IMR-90 (cell line): ENCODE results near the gene MINDY1. TPM values are rescaled to one million over a fixed set of nuclear protein-coding genes. Genes with fewer than 3 reads are reported as not detected.

Experiments
- ATAC-seq: fragments of 200-7000 bp; cut with Tn5 transposase; 2 replicates; pipeline ENCODE4 v1.9.1; 2020; ENCODE audit warnings: low read depth, mild to moderate bottlenecking, moderate library complexity
- BruUV-seq: library from RNA; stranded (reverse); fragments of 400-500 nt; replicated peaks from 2 replicates; lab custom pipeline; 2021; lab: Mats Ljungman, UMichigan
- CTCF ChIA-PET: fragments of 300-600 bp; formaldehyde crosslinking; extraction: SDS; loops from one replicate; lab custom pipeline; 2021; ENCODE audit warnings: antibody characterized with exemption; lab: Yijun Ruan, JAX
- POLR2A ChIA-PET: fragments of 300-600 bp; sonication (Branson Sonifier 250); formaldehyde crosslinking; loops from one replicate; lab custom pipeline; 2022; ENCODE audit warnings: antibody characterized with exemption; ENCODE audit not compliant: unreplicated experiment; lab: Charles Lee
- DNase-seq: peaks from one replicate; pipeline ENCODE4 v3.0.0; 2013
- H2AFZ ChIP-seq: replicated peaks from 2 replicates; pipeline ENCODE3; 2013; ENCODE audit warnings: low read length, mild to moderate bottlenecking; ENCODE audit not compliant: poor library complexity
- H2AK5ac ChIP-seq: 2 replicates; pipeline ENCODE4 v1.6.1; 2013; ENCODE audit warnings: low read depth, low read length, inconsistent platforms
- H2AK9ac ChIP-seq: replicated peaks from 2 replicates; pipeline ENCODE3; 2013; ENCODE audit warnings: mild to moderate bottlenecking, low read depth, low read length, moderate library complexity; ENCODE audit not compliant: poor library complexity
- H2BK120ac ChIP-seq: 2 replicates; pipeline ENCODE4 v1.6.1; 2013; ENCODE audit warnings: low read depth, low read length, inconsistent platforms
- H2BK15ac ChIP-seq: 3 replicates; pipeline ENCODE4 v1.6.1; 2013; ENCODE audit warnings: low read depth, low read length, inconsistent platforms
- H2BK20ac ChIP-seq: 2 replicates; pipeline ENCODE4 v1.6.1; 2013; ENCODE audit warnings: low read depth, mild to moderate bottlenecking, inconsistent platforms, low read length, moderate library complexity
- H2BK5ac ChIP-seq: 2 replicates; pipeline ENCODE4 v1.6.1; 2013; ENCODE audit warnings: mild to moderate bottlenecking, low read depth, low read length, inconsistent platforms; ENCODE audit not compliant: poor library complexity, severe bottlenecking
- H3K14ac ChIP-seq: replicated peaks from 2 replicates; pipeline ENCODE4 v1.6.1; 2013; ENCODE audit warnings: low read depth, low read length, inconsistent platforms
- H3K18ac ChIP-seq: 2 replicates; pipeline ENCODE4 v1.6.1; 2013; ENCODE audit warnings: low read depth, low read length, control low read depth
- H3K23ac ChIP-seq: 2 replicates; pipeline ENCODE4 v1.6.1; 2013; ENCODE audit warnings: low read depth, low read length, inconsistent platforms
- H3K27ac ChIP-seq: 2 replicates; pipeline ENCODE4 v1.5.1; 2013; ENCODE audit warnings: mild to moderate bottlenecking, control low read depth, low read length; ENCODE audit not compliant: insufficient read depth
- H3K27me3 ChIP-seq: 2 replicates; pipeline ENCODE4 v1.6.1; 2013; ENCODE audit warnings: low read length; ENCODE audit not compliant: control insufficient read depth, insufficient read depth
- H3K36me3 ChIP-seq: 2 replicates; pipeline ENCODE4 v1.6.1; 2013; ENCODE audit warnings: low read length, mixed read lengths; ENCODE audit not compliant: control insufficient read depth, insufficient read depth
- H3K4ac ChIP-seq: 2 replicates; pipeline ENCODE4 v1.6.1; 2013; ENCODE audit warnings: low read depth, low read length, inconsistent platforms
- H3K4me1 ChIP-seq: 2 replicates; pipeline ENCODE4 v1.6.1; 2013; ENCODE audit warnings: low read length, mixed read lengths; ENCODE audit not compliant: control insufficient read depth, insufficient read depth
- H3K4me2 ChIP-seq: 2 replicates; pipeline ENCODE4 v1.6.1; 2013; ENCODE audit warnings: low read depth, mild to moderate bottlenecking, control low read depth, low read length, moderate library complexity
- H3K4me3 ChIP-seq: 2 replicates; pipeline ENCODE4 v1.5.1; 2013; ENCODE audit warnings: low read depth, mild to moderate bottlenecking, control low read depth, low read length, moderate library complexity; ENCODE audit not compliant: insufficient read depth
- H3K56ac ChIP-seq: 2 replicates; pipeline ENCODE4 v1.6.1; 2013; ENCODE audit warnings: low read length, inconsistent platforms; ENCODE audit not compliant: insufficient read depth; ENCODE audit errors: extremely low read depth
- H3K79me1 ChIP-seq, 2 experiments: 2 replicates each; pipeline ENCODE4 v1.6.1; 2013; ENCODE audit warnings: low read length in 2 of 2, inconsistent platforms in 1 of 2, low read depth in 1 of 2
- H3K9ac ChIP-seq: 2 replicates; pipeline ENCODE4 v1.6.1; 2013; ENCODE audit warnings: low read depth, low read length, control low read depth
- H3K9me1 ChIP-seq: 2 replicates; pipeline ENCODE4 v1.6.1; 2013; ENCODE audit warnings: low read length, inconsistent platforms; ENCODE audit not compliant: insufficient read depth
- H3K9me3 ChIP-seq: 2 replicates; pipeline ENCODE4 v1.6.1; 2013; ENCODE audit warnings: low read length; ENCODE audit not compliant: control insufficient read depth, insufficient read depth
- H4K20me1 ChIP-seq: 2 replicates; pipeline ENCODE4 v1.6.1; 2013; ENCODE audit warnings: low read length, inconsistent platforms; ENCODE audit not compliant: insufficient read depth
- H4K5ac ChIP-seq: 2 replicates; pipeline ENCODE4 v1.6.1; 2013; ENCODE audit warnings: mild to moderate bottlenecking, low read depth, low read length, control low read depth
- H4K8ac ChIP-seq, 2 experiments: 2 replicates each; pipeline ENCODE4 v1.6.1; 2013; ENCODE audit warnings: low read depth in 2 of 2, low read length in 2 of 2, control low read depth in 1 of 2, inconsistent platforms in 1 of 2
- H4K91ac ChIP-seq: 2 replicates; pipeline ENCODE4 v1.6.1; 2013; ENCODE audit warnings: low read depth, low read length, inconsistent platforms; ENCODE audit not compliant: insufficient read depth
- BHLHE40 ChIP-seq: fragments of 150-350 bp; IDR thresholded peaks from 2 replicates; pipeline ENCODE4 v1.6.1; 2016; ENCODE audit warnings: mild to moderate bottlenecking, low read depth, low read length
- CEBPB ChIP-seq: IDR thresholded peaks from 2 replicates; pipeline ENCODE4 v1.6.1; 2012; ENCODE audit warnings: low read depth, low read length, improper control_type of control experiment
- CHD1 ChIP-seq: IDR thresholded peaks from 2 replicates; pipeline ENCODE4 v1.6.1; 2012; ENCODE audit warnings: low read depth, low read length, improper control_type of control experiment
- ELK1 ChIP-seq: fragments of 150-350 bp; IDR thresholded peaks from 2 replicates; pipeline ENCODE4 v1.6.1; 2016; ENCODE audit warnings: low read depth, mild to moderate bottlenecking, low read length, moderate library complexity, borderline replicate concordance
- FOS ChIP-seq: fragments of 150-350 bp; IDR thresholded peaks from 2 replicates; pipeline ENCODE4 v1.6.1; 2016; ENCODE audit warnings: low read depth, low read length
- MAFK ChIP-seq: IDR thresholded peaks from 2 replicates; pipeline ENCODE4 v1.6.1; 2012; ENCODE audit warnings: low read depth, low read length, improper control_type of control experiment
- MAZ ChIP-seq: IDR thresholded peaks from 2 replicates; pipeline ENCODE4 v1.6.1; 2012; ENCODE audit warnings: low read depth, mild to moderate bottlenecking, low read length, improper control_type of control experiment, moderate library complexity, borderline replicate concordance
- MXI1 ChIP-seq: IDR thresholded peaks from 2 replicates; pipeline ENCODE4 v1.6.1; 2012; ENCODE audit warnings: low read depth, mild to moderate bottlenecking, low read length, moderate library complexity, borderline replicate concordance
- NFE2L2 ChIP-seq: fragments of 150-350 bp; IDR thresholded peaks from 2 replicates; pipeline ENCODE4 v1.6.1; 2016; ENCODE audit warnings: low read depth, mild to moderate bottlenecking, low read length
- POLR2A ChIP-seq: IDR thresholded peaks from 2 replicates; pipeline ENCODE4 v1.6.1; 2012; ENCODE audit warnings: mild to moderate bottlenecking, low read depth, low read length
- RAD21 ChIP-seq: IDR thresholded peaks from 2 replicates; pipeline ENCODE4 v1.6.1; 2012; ENCODE audit warnings: low read length, improper control_type of control experiment
- RCOR1 ChIP-seq: IDR thresholded peaks from 2 replicates; pipeline ENCODE4 v1.6.1; 2012; ENCODE audit warnings: mild to moderate bottlenecking, low read length, improper control_type of control experiment; ENCODE audit not compliant: insufficient replicate concordance
- RFX5 ChIP-seq: IDR thresholded peaks from 2 replicates; pipeline ENCODE4 v1.8.0; 2012; ENCODE audit warnings: low read depth, mild to moderate bottlenecking, low read length, moderate library complexity
- SMC3 ChIP-seq: fragments of 150-350 bp; IDR thresholded peaks from 2 replicates; pipeline ENCODE4 v1.6.1; 2016; ENCODE audit warnings: low read depth, mild to moderate bottlenecking, antibody characterized with exemption, low read length, moderate library complexity
- USF2 ChIP-seq: fragments of 150-350 bp; IDR thresholded peaks from 2 replicates; pipeline ENCODE4 v1.6.1; 2017; ENCODE audit warnings: mild to moderate bottlenecking, antibody characterized with exemption, low read length, low read depth
- WGBS, 2 experiments: methylation state at CpG; one replicate each; pipeline versions ENCODE4 v1.1.5 to v1.1.7; 2013; ENCODE audit warnings: missing lambda C conversion rate in 2 of 2; ENCODE audit not compliant: insufficient read length in 1 of 2; ENCODE audit errors: extremely low coverage in 2 of 2; 5-methylcytosine and 5-hydroxymethylcytosine counted together
- dilution Hi-C: fragments of 300-500 bp; cut with HindIII; formaldehyde crosslinking; loops from one replicate; pipeline ENCODE4 v1.14.3; 2018; ENCODE audit warnings: low sequenced_read_pairs; ENCODE audit not compliant: unreplicated experiment
- in situ Hi-C: fragments of 300-500 bp; cut with MboI; formaldehyde crosslinking; loops from 3 replicates; pipeline ENCODE4 v1.14.3; 2019; ENCODE audit warnings: low sequenced_read_pairs, inconsistent platforms, mixed read lengths
- intact Hi-C: fragments of 100-400 bp; cut with micrococcal nuclease; formaldehyde crosslinking; loops from 2 replicates; pipeline ENCODE4 v1.10.0; 2022
- polyA plus RNA-seq, 3 experiments: library from polyadenylated mRNA; depleted of rRNA; stranded (reverse); fragments of >200 nt; gene quantifications; 2 replicates each; pipeline ENCODE4 v1.2.3, GENCODE V29; 2012; ENCODE audit warnings: low replicate concordance in 1 of 3
- total RNA-seq: library from RNA; depleted of rRNA; stranded (reverse); fragments of >200 nt; gene quantifications from 2 replicates; pipeline ENCODE4 v1.2.3, GENCODE V29; 2012
- TF ChIP-seq, protein P1 (sequence below): conservative IDR thresholded peaks from 2 replicates; pipeline ENCODE4 v1.5.1; 2012; ENCODE audit warnings: mild to moderate bottlenecking, low read depth, low read length, improper control_type of control experiment

MINDY1 gene
- total and polyA plus RNA-seq, 2 of the 4 experiments (the other 2 are of a cell fraction), result 6.6 to 7.3 TPM

DNA sequence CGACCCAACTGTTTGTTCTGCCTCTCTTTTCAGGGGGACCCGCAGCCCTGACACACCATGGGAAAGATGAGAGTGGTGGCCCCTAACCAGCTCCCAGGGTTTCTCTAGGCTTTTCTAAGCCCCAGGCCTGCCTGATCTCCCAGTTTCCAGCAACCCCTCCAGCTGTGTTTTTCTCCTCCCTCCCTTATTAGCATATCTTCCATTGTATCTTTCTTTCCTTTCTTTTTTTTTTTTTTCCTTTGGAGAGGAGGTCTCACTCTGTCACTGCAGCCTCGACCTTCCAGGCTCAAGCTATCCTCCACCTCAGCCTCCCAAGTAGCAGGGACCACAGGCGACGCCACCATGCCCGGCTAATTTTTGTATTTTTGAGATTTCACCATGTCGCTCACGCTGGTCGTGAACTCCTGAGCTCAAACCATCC is 30.3 kb downstream of the MINDY1 start:
- Histone ChIP-seq H3K4me1 (peaks cover 33% of the 10 kb centered on the region), H2BK5ac (no peak overlapping the region), H2AK9ac (no peak overlapping the region), H3K4ac (no peak overlapping the region), H3K79me1 (peaks cover 2 to 30% of the 10 kb centered on the region in 2 experiments; a peak in 2 of 4 replicates), H2AFZ (peak overlapping the region; percentile 18), H3K9me3 (no peaks in the 10 kb centered on the region), H2AK5ac (peak overlapping the region; percentile 13; the same call in 1 of the 2 replicates), H3K4me2 (no peak overlapping the region), H3K4me3 (no peak overlapping the region), H3K9me1 (peaks cover 21% of the 10 kb centered on the region), H3K9ac (no peak overlapping the region), H4K20me1 (peaks cover 23% of the 10 kb centered on the region), H3K56ac (no peak overlapping the region), H2BK120ac (peak overlapping the region; percentile 10; the same call in 1 of the 2 replicates), H4K91ac (0 out of 2 replicates have a peak overlapping the region, but pooled peaks have one; percentile 84), H3K27me3 (no peaks in the 10 kb centered on the region), H3K36me3 (no peaks in the 10 kb centered on the region), H2BK20ac (no peak overlapping the region), H3K18ac (no peak overlapping the region), H4K8ac (peak overlapping the region in 1 of 2 experiments; percentile 44; a peak in 1 of 4 replicates), H3K23ac (no peak overlapping the region), H3K27ac (no peak overlapping the region), H2BK15ac (no peak overlapping the region), H4K5ac (no peak overlapping the region), H3K14ac (no peak overlapping the region)
- dilution Hi-C loops (no loop called here), intact Hi-C loops (no loop called here), in situ Hi-C loops (loop anchor here (10.0 kb wide), 1 partner anchor 58 kb away; the partner anchor contains the start of gene BNIPL)
- 97% methylated on average over 6 of the region's 9 CpGs; no CpG with 5 or more reads in 1 of the 2 experiments for WGBS, 2 experiments
- TF ChIP-seq RCOR1 (no peak), CEBPB (no peak), USF2 (no peak), CHD1 (no peak), SMC3 (no peak), RFX5 (no peak), POLR2A (no peak), RAD21 (no peak), MXI1 (no peak), ELK1 (no peak), FOS (no peak), NFE2L2 (no peak), MAFK (no peak), BHLHE40 (no peak), MAZ (no peak)
- TF ChIP-seq, protein P1, sequence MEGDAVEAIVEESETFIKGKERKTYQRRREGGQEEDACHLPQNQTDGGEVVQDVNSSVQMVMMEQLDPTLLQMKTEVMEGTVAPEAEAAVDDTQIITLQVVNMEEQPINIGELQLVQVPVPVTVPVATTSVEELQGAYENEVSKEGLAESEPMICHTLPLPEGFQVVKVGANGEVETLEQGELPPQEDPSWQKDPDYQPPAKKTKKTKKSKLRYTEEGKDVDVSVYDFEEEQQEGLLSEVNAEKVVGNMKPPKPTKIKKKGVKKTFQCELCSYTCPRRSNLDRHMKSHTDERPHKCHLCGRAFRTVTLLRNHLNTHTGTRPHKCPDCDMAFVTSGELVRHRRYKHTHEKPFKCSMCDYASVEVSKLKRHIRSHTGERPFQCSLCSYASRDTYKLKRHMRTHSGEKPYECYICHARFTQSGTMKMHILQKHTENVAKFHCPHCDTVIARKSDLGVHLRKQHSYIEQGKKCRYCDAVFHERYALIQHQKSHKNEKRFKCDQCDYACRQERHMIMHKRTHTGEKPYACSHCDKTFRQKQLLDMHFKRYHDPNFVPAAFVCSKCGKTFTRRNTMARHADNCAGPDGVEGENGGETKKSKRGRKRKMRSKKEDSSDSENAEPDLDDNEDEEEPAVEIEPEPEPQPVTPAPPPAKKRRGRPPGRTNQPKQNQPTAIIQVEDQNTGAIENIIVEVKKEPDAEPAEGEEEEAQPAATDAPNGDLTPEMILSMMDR, result no peak
- ATAC-seq (no peak), DNase-seq (no peak)
- CTCF ChIA-PET, result no interaction called here
- no TSS peak for BruUV-seq
- POLR2A ChIA-PET, result interaction anchor here (0.6 kb wide), 1 partner anchor 262 kb away, joined by 3 read pairs; no protein-coding TSS in a partner anchor
